HG03457 (cell line): ENCODE measurements around the gene GRIK4.
"Not testable (repeated sequence)": the region's sequence is repeated elsewhere in the genome, so short reads cannot be mapped to it uniquely, and the experiment has no call there.

Source experiments
- ATAC-seq: cut with Tn5 transposase; IDR thresholded peaks from one replicate; pipeline ENCODE4 v1.9.1; 2021; ENCODE audit warnings: moderate number of reproducible peaks; ENCODE audit not compliant: unreplicated experiment

Gene GRIK4

DNA sequence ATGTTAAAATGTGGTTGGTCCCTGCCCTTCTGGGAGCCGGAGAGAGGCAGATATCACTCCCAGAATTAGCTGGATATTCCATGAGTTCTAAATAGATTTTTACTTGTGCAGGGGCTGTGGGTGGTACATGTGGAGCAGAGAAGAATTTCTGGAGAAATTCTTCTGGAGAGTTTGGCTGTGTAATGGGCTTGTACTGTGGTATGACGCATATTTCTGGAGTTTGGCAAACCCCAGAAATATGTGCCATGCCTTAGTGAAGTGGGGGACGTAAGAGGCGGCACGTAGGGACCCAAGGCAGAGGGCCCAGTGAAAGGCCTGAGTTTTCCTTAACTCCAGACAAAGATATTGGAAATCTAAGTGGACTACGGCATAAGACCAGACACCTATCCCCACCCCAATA, 461.1 kb downstream of the GRIK4 start:
- no peak for ATAC-seq

DNA sequence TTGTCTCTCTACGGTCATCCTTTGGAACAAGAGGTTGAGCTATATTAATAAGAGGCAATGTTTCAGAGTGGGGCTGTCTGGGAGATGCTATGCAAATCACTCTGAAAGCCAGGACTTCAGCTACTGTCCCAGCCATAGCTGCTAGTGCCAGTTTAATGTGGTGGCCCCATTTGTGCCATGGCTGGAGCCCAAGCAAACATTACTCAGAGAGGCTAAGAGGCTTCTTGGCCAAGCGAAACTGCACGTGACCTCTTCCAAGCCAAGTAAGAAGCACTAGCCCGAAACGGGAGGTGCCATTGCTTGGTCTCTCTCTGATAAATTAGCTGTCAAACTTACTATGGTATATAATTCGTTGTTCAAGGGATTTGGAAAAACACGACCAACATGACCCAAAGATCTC, 462.0 kb downstream of the GRIK4 start:
- ATAC-seq, result no peak

DNA sequence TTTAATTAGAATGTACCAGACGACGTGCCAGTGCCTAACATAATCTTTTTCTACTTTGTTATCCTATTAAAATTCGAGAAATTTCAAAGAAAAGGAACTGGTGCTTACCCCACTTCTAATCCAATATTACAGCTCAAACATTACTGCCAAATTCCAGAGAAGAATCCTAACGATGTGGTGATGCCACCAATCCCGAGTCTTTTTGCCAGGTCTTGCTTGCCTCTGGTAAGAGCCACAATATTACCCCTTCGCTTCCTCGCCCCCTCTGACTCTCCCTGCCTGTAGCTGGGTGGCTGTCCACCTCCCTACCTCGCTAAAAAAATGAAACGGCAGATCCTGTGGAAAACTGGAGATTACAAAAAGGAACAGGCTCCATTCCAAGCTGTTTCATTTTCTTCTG, 462.9 kb downstream of the GRIK4 start:
- ATAC-seq, result no peak

GRCh38 chr11:120974965-120975364, 463.4 kb downstream of the GRIK4 start:
- ATAC-seq, result no peak

- ATAC-seq, result no peak
These were observed 466.0 kb downstream of the GRIK4 start for GRCh38 chr11:120977266-120978137.

DNA sequence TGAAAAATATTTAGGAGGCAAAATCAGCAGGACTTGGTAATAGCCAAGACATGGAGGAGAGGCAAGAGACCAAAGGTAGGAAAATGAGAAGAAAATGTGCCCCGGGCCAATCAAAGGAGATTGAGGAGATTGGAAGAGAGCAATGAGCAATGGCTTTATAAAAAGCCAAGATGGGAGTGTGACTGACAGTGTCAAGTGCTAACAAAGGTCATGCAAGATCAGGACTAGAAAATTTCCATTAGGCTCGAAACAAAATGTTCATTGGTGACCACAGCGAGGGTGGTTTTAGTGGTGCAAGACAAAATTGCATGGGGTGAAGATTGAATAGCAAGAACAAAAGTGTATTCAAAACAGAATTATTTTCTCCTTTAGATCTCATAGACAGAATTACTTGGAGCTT, 467.2 kb downstream of the GRIK4 start:
- ATAC-seq, result no peak

- no peak for ATAC-seq
These were observed 474.4 kb downstream of the GRIK4 start for GRCh38 chr11:120985718-120986569.

- no peak for ATAC-seq
These were observed 477.1 kb downstream of the GRIK4 start for GRCh38 chr11:120988603-120989002.

DNA sequence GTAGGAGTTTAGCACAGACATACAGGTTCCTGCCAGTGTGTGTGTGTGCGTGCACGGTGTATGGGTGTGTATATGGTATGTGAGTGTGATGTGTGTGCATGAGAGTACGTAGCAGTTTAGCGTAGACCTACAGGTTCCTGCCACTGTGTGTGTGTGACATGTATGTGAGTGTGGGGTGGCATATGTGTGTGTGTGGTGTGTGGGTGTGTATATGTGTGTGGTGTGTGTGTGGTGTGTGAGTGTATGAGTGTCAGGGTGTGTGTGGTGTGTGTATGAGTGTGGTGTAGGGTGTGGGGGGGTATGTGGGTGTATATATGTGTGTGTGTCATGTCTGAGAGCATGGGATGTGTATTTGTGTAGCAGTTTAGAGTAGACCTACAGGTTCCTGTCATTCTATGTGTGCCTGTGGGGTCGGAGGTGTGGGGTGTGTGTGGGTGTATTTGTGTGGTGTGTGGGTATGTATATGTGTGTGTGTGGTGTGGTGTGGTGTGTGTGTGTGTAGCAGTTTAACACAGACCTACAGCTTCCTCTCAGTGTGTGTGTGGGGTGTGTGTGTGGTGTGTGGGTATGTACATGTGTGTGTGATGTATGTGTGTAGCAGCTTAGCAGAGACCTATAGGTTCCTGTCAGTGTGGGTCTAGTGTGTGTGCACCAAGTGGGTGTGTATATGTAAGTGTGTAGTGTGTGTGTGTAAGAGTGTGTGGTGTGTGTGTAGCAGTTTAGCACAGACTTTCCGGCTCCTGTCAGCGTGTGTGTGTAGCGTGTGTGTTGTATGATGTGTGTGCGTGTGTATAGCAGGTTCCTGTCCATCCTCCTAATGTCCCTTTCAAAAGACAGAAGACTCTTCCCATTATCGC, 480.5 kb downstream of the GRIK4 start:
- no peak for ATAC-seq

DNA sequence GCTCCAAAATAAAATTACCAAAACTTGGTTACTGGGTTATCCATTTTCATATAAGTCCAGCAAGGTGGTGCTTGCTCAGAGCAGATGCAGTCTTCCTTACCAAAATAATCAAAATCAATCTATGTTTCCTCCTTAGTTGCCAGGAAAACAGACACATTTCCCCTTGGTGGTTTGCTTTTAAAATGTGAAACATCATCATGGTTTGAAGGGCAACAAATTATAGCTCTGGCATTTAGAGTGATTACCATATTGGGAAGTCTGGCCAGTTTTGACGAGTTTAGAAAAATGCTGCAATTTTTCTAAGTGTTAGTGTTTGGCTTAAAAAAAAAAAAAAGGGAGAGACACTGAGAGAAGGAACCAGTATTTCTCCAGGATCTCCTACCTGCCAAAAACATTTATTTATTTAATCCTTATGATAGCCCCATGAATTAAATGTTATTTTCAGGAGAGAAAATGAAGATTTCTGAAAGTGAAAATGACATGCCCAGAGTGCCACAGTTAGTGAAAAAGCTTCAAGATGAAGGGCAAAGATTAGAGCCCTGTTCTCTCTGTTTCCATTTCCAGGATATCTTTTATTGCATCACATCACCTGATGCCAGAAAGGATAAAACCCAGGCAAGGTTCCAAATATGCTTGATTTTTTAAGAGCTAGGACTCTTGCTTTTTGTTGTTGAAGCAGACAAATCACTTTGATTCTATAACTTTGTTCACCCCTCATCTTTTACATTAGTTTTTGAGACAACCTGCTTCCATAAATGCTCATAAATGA, 482.7 kb downstream of the GRIK4 start:
- no peak for ATAC-seq

GRCh38 chr11:120995184-120995583, 483.6 kb downstream of the GRIK4 start:
- ATAC-seq, result no peak

DNA sequence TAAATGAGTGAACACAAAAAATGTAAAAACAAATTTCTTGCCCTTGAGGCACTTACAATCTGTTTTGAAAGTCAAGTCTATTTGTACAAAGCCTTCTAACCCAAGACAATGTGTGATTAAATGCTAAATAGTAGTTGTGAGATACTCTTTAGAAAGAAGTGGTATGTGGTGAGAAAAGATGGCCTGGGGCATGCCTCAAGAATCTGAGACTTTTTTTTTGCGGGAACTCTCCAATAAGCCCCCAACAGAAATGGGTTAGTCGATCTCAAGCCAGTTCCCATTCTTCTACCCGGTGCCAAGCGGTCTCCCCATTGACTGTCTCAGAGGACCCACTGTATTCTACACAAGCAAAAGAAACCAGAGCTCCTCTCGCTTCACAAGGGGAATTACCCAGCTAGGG, 485.4 kb downstream of the GRIK4 start:
- ATAC-seq, result no peak

DNA sequence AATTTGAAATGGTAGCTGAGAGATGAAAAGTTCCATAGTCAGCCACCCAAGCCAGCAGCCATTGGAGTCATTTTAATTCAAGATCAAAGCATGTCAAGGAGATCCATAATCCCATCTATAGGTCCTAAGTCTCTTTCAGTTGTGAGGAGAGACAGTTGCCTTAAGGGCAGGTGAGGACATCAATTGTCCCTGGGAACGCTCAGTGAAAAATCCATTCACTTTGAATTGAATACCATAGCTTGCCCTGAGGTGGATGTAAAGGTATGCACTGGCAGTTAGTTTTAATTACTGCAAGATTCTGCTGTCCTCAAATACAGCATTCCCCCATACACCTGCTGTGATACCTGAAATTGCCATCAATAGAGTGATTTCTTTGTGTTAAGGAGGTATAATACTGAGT, 487.0 kb downstream of the GRIK4 start:
- no peak for ATAC-seq

DNA sequence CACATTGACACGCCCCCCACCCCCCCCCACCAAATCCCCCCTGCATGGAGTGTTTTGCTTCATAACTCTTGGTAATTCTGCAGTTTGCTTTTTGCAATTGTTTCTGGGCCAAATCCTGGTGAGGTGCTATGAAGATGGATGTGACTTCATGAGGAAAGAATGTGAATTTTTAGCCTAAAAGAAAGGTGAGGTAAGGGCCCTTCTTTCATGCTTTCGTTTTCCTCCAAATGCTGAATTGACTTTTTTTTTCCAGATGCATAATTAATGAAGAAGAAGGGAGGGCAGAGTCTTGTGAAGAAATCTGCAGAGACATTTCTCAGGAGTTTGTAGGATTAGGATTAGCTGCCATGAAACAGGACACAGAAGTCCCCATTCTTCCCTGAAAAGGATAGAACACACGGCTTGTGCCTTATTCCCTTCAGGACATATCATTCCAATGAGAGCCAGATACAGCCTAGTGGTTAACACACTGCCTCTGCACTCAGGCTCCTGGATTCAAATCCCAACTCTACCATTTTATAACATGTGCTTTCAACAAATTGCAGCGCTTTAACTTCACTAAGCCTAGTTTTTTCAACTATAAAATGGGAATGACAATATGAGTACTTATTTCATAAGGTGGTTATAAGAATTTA, 492.8 kb downstream of the GRIK4 start:
- ATAC-seq, result no peak

GRCh38 chr11:121006922-121007321, 495.4 kb downstream of the GRIK4 start:
- no peak for ATAC-seq

DNA sequence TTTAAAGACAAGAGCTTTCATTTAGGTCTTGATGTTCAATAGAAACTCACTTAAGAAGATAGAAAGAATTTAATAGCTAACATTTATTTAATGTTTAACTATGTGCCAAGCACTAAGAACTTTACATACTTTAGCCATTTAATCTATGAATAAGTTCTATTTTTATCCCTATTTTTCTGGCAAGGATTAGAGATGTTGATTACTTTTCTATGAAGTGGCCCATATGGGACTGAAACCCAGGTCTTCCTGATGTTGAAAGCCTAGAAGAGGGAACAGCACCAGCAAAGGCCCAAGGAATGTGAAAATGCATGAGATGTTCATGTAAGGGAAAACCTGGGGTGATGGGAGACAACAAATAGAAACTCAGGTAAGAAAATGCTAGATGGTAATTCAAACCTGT, 497.0 kb downstream of the GRIK4 start:
- no peak for ATAC-seq

GRCh38 chr11:121012091-121012490, 500.5 kb downstream of the GRIK4 start:
- ATAC-seq, result no peak

DNA sequence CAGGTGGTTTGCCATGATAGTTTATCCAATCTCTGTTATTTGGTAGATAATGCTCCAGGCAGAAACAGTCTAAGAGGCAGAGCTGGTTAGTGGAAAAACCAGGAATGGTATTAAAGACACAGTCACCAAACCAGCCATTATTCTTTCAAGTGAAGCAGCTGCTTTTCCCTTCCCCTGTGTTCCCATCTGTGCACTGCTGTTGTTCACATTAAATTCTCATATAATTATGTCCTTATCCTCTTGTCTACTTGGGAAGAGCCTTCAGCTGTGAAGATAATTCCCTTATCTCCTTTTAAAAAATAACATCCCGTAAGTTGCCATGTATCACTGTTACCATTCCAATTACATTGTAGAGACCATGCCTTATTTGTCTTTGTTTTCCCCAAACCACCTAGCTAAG, 507.2 kb downstream of the GRIK4 start:
- ATAC-seq, result no peak

DNA sequence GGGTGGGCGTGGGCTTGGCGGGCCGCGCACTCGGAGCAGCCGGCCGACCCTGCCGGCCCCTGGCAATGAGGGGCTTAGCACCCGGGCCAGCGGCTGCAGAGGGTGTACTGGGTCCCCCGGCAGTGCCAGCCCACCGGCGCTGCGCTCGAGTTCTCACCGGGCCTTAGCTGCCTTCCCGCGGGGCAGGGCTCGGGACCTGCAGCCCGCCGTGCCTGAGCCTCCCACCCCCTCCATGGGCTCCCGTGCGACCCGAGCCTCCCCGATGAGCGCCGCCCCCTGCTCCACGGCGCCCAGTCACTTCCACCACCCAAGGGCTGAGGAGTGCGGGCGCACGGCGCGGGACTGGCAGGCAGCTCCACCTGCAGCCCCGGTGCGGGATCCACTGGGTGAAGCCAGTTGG, 510.2 kb downstream of the GRIK4 start:
- not testable (repeated sequence) for ATAC-seq
